Omental fat pad (tissue), 4 donors: ENCODE data around the gene FOXP1. TPM values are rescaled to one million over a fixed set of nuclear protein-coding genes. Genes with fewer than 3 reads are reported as not detected.

Experiments used
- ATAC-seq: fragments of 150-250 bp; one replicate; pipeline ENCODE4 v1.9.1; 2016; ENCODE audit warnings: mild to moderate bottlenecking, moderate library complexity; ENCODE audit not compliant: low FRiP score
- DNase-seq: peaks from one replicate; pipeline ENCODE4 v3.0.0-alpha.2; 2019; ENCODE audit warnings: low spot score
- total RNA-seq, 4 donors: library from RNA; depleted of rRNA; stranded (reverse); fragments of >200 nt; gene quantifications; one replicate each; pipeline ENCODE4 v1.1.0, GENCODE V29; 2016
- TF ChIP-seq, protein P1 (sequence below), 3 donors: fragments of 450-650 bp; IDR thresholded peaks; one replicate each; pipeline ENCODE4 v1.5.1; 2016 to 2017; ENCODE audit warnings: antibody characterized with exemption in 3 of 3, mild to moderate bottlenecking in 3 of 3, moderate library complexity in 2 of 3

The FOXP1 gene
- total RNA-seq, 4 donors from 2014 or later: 72.4 to 128 (median 76.7) TPM

DNA sequence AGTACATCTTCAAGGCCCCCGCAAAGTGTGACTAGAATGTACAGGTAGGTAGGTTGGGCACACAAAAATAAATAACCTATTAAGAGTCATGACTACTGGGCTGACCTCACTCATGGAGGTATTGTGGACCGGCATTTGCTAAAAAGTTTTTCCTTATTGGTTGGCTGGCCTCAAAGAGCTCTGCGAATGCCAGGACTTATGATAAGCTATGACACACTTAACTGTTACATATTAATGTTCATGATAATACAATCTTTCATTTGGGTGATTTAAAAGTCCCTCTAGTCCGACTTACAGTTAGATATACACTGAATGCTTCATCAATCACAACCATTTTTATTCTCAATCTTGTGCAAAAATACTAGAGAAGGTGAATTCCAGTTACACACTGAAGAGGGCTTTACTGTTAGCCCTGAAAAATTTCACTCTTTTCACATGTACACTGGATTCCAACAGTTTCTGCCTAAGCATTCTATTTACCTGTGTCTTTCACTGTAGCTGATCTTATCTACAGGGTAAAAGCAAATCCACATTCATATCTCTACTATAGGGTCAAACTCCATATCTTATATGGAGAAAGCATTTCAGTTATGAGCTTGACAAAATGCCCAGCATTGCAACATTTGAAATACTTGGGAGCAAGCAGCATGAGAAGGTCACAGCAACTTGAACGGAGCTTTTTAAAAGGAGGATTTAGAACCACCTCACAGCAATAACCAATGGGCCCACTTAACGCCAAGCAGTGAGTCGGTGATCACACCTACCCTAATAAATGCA, 329.1 kb downstream of the FOXP1 start:
- DNase-seq (no peak), ATAC-seq (peak; percentile 74)

DNA sequence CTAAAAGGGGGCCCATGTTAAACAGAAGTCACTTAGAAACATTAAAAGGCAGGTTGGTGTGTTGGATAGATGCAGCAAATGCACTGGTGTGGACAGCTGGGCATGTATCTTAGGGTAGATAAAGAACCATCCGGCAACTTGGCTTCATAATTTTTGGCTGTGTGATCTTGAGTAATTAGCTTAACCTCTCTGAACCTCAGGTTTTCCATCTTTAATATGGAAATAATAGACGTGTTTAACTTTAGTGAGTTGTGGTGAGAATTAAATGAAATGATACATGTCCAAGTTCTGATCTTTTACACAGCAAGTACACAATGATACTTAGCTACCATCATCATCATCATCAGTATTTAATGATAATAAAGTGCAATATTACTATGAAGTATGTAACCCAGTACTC, 330.4 kb downstream of the FOXP1 start:
- TF ChIP-seq, protein P1, sequence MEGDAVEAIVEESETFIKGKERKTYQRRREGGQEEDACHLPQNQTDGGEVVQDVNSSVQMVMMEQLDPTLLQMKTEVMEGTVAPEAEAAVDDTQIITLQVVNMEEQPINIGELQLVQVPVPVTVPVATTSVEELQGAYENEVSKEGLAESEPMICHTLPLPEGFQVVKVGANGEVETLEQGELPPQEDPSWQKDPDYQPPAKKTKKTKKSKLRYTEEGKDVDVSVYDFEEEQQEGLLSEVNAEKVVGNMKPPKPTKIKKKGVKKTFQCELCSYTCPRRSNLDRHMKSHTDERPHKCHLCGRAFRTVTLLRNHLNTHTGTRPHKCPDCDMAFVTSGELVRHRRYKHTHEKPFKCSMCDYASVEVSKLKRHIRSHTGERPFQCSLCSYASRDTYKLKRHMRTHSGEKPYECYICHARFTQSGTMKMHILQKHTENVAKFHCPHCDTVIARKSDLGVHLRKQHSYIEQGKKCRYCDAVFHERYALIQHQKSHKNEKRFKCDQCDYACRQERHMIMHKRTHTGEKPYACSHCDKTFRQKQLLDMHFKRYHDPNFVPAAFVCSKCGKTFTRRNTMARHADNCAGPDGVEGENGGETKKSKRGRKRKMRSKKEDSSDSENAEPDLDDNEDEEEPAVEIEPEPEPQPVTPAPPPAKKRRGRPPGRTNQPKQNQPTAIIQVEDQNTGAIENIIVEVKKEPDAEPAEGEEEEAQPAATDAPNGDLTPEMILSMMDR (IDR thresholded peaks at IDR 0.05): no peak
- DNase-seq: no peak
- no peak for ATAC-seq

More for the DNA sequence above, 329.1 kb downstream of the FOXP1 start:
- TF ChIP-seq, protein P1 (IDR thresholded peaks at IDR 0.05): no peak

DNA sequence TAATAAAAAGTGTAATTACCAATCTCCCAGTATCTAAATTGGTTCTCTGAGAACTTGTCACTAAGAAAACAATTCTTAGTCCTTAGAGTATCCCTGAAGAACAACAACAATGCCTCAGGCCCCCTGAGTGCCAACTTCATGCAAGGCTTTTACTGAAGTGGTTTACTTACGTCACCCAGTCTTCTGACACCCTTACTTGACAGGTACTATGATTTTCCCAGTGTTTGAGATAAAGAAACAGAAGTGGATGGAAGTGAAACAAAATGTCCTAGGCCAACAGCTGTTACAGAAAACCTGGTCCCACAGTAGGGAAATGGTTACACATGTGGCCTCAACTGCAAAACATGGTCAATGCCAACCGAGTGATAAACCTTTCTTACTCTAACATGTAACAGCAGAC, 331.1 kb downstream of the FOXP1 start:
- DNase-seq (no peak), ATAC-seq (no peak)
- TF ChIP-seq, protein P1 (IDR thresholded peaks at IDR 0.05): no peak

DNA sequence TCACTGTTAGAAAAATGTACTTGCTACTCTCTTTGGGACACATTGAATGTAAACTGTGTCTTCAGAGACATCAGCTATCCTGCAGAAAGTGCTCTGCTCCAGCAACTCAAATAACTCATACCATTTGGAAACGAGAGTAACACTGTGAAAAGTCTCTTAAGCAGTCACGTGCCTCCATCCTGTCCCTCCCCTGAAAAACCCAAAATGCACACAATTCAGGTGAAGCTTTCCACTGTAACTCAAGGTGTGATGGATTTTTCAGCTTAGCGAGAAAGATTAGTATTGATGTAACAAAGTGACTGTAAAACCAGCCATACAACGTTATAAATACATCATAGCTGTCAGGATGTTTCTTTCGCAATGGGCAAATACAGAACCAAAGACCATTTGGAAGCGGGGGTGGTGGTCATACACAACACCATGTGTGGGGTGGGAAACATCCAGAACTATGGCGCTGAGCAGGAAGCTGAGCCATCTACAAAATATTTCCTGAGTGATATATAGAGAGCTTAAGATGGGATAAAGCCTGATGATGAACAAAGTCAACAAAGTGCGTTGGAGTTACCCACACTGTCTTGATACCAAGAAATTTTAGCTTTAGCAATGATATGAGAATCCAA, 332.3 kb downstream of the FOXP1 start:
- no peak for ATAC-seq

DNA sequence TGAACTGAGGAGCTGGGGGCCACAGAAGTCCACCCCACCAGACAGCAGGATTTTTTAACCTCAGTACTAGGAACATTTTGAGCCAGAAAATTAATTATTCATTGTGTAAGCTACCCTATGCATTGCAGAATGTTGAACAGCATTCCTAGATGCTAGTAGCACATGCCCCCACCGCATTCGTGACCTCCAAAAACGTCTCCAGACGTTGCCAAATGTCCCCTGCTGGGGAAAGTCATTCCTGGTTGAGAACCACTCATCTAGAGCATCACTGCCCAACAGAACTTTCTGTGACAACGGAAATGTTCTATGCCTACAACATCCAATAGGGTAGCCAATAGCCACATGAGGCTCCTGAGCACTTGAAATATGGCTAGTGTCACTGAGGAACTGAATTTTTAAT, 333.5 kb downstream of the FOXP1 start:
- TF ChIP-seq, protein P1 (IDR thresholded peaks at IDR 0.05): no peak
- ATAC-seq: no peak
- no peak for DNase-seq

More for the DNA sequence above, 332.3 kb downstream of the FOXP1 start:
- TF ChIP-seq, protein P1 (IDR thresholded peaks at IDR 0.05): no peak
- no peak for DNase-seq

DNA sequence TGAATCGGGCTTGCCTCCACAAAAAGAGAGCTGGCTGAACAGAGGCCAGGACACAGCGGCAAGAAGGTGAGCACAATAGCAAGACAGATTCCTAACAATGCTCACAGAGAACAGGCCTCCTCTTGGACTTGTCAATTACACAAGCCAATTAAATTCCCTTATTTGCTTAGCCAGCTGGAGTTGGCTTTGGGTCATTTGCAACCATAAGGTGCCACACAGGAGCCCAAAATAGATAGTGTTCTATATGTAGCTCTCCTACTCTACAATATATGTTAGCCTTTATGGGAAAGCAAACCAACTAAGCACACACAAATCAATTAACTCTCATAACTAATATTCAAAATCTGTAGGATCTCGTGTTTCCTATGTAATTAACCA, 335.6 kb downstream of the FOXP1 start:
- DNase-seq (no peak), ATAC-seq (no peak)
- TF ChIP-seq, protein P1 (IDR thresholded peaks at IDR 0.05): no peak
